ENCODE results near the gene ATP9A.
"Not testable (repeated sequence)": the region's sequence is repeated elsewhere in the genome, so short reads cannot be mapped to it uniquely, and the experiment has no call there.

The ATP9A gene

GRCh38 chr20:51573576-51574243 lies 194.5 kb downstream of the ATP9A start:
- no peak for DNase-seq (ENCODE audit: insufficient read length, low spot score)
- TF ChIP-seq POLR2A (IDR thresholded peaks at IDR 0.05; ENCODE audit: low read depth, low read length): no peak
- FAIRE-seq: no peak

- DNase-seq (ENCODE audit: insufficient read length, low spot score): no peak
- no peak for TF ChIP-seq POLR2A (IDR thresholded peaks at IDR 0.05; ENCODE audit: low read depth, low read length)
- FAIRE-seq: no peak
Measured at GRCh38 chr20:51571460-51571794, 196.8 kb downstream of the ATP9A start.

- TF ChIP-seq POLR2A (IDR thresholded peaks at IDR 0.05; ENCODE audit: low read depth, low read length): no peak
- FAIRE-seq (no peak), DNase-seq (ENCODE audit: insufficient read length, low spot score) (no peak)
Measured at GRCh38 chr20:51570739-51571459, 197.3 kb downstream of the ATP9A start.

GRCh38 chr20:51569815-51570738 lies 198.1 kb downstream of the ATP9A start:
- no peak for FAIRE-seq
- TF ChIP-seq POLR2A (IDR thresholded peaks at IDR 0.05; ENCODE audit: low read depth, low read length): no peak
- DNase-seq (ENCODE audit: insufficient read length, low spot score): no peak

- FAIRE-seq; DNase-seq (ENCODE audit: insufficient read length, low spot score): not testable (repeated sequence)
Measured at GRCh38 chr20:51568533-51568932, 199.7 kb downstream of the ATP9A start.

GRCh38 chr20:51567622-51568021 lies 200.6 kb downstream of the ATP9A start:
- DNase-seq (ENCODE audit: insufficient read length, low spot score) (no peak), FAIRE-seq (no peak)
- TF ChIP-seq POLR2A (IDR thresholded peaks at IDR 0.05; ENCODE audit: low read depth, low read length): no peak

- DNase-seq (ENCODE audit: insufficient read length, low spot score) (no peak), FAIRE-seq (no peak)
- no peak for TF ChIP-seq POLR2A (IDR thresholded peaks at IDR 0.05; ENCODE audit: low read depth, low read length)
Measured at GRCh38 chr20:51566594-51566993, 201.6 kb downstream of the ATP9A start.

GRCh38 chr20:51565298-51566144 lies 202.7 kb downstream of the ATP9A start:
- no peak for TF ChIP-seq POLR2A (IDR thresholded peaks at IDR 0.05; ENCODE audit: low read depth, low read length)
- no peak for FAIRE-seq
- peak; percentile 40 for DNase-seq (ENCODE audit: insufficient read length, low spot score)

- DNase-seq (ENCODE audit: insufficient read length, low spot score): peak; percentile 44
- FAIRE-seq: no peak
- TF ChIP-seq POLR2A (IDR thresholded peaks at IDR 0.05; ENCODE audit: low read depth, low read length): no peak
Measured at GRCh38 chr20:51563486-51564332, 204.5 kb downstream of the ATP9A start.

GRCh38 chr20:51563174-51563485 lies 205.1 kb downstream of the ATP9A start:
- no peak for TF ChIP-seq POLR2A (IDR thresholded peaks at IDR 0.05; ENCODE audit: low read depth, low read length)

GRCh38 chr20:51562332-51563173 lies 205.6 kb downstream of the ATP9A start:
- peak; percentile 61 for DNase-seq (ENCODE audit: insufficient read length, low spot score)
- no peak for FAIRE-seq

More at GRCh38 chr20:51563174-51563485, 205.1 kb downstream of the ATP9A start:
- no peak for FAIRE-seq
- DNase-seq (ENCODE audit: insufficient read length, low spot score): no peak

GRCh38 chr20:51562027-51562331 lies 206.2 kb downstream of the ATP9A start:
- TF ChIP-seq POLR2A (IDR thresholded peaks at IDR 0.05; ENCODE audit: low read depth, low read length): no peak
- FAIRE-seq (no peak), DNase-seq (ENCODE audit: insufficient read length, low spot score) (no peak)

More at GRCh38 chr20:51562332-51563173, 205.6 kb downstream of the ATP9A start:
- no peak for TF ChIP-seq POLR2A (IDR thresholded peaks at IDR 0.05; ENCODE audit: low read depth, low read length)

All from H54 (cell line).